Epithelial cell of esophagus (primary cell): ENCODE measurements around the gene STUM.
"Not testable (repeated sequence)": the region's sequence is repeated elsewhere in the genome, so short reads cannot be mapped to it uniquely, and the experiment has no call there.

Source experiments
- DNase-seq: peaks from one replicate; pipeline ENCODE4 v3.0.0; 2010; ENCODE audit warnings: low read depth
- H3K4me3 ChIP-seq: 2 replicates; pipeline ENCODE4 v1.5.1; 2011; ENCODE audit warnings: mild to moderate bottlenecking, low read length, control low read depth
- TF ChIP-seq, protein P1 (sequence below): IDR thresholded peaks from 2 replicates; pipeline ENCODE4 v1.5.1; 2011; ENCODE audit warnings: low read depth, mild to moderate bottlenecking, low read length, control low read depth, inconsistent platforms; ENCODE audit not compliant: insufficient read depth; ENCODE audit errors: missing control alignments

The STUM gene

DNA sequence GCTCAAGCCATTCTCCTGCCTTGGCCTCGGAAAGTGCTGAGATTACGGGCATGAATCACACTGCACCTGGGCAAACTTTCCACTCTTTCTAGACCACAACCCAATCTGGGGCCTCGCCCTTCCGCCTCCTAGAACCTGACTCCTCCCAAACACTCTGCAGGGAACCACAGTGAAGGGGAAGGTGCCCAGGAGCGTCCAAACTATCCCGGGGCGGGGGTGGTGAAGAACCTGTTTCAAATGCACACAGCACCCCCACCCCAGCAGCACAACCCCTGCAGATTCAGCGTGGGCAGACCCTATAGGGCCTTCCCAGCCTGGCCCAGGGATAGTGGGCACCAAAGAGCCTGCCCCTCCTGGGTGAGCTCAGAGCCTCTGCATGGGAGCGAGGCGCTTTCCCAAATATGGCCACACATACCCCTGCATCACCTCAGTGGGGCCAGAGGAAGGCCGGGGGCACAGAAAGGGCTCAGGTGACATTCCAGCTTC is 86.9 kb downstream of the STUM start:
- TF ChIP-seq, protein P1, sequence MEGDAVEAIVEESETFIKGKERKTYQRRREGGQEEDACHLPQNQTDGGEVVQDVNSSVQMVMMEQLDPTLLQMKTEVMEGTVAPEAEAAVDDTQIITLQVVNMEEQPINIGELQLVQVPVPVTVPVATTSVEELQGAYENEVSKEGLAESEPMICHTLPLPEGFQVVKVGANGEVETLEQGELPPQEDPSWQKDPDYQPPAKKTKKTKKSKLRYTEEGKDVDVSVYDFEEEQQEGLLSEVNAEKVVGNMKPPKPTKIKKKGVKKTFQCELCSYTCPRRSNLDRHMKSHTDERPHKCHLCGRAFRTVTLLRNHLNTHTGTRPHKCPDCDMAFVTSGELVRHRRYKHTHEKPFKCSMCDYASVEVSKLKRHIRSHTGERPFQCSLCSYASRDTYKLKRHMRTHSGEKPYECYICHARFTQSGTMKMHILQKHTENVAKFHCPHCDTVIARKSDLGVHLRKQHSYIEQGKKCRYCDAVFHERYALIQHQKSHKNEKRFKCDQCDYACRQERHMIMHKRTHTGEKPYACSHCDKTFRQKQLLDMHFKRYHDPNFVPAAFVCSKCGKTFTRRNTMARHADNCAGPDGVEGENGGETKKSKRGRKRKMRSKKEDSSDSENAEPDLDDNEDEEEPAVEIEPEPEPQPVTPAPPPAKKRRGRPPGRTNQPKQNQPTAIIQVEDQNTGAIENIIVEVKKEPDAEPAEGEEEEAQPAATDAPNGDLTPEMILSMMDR: no peak
- H3K4me3 ChIP-seq: no peak overlapping the region
- peak; percentile 65 for DNase-seq

DNA sequence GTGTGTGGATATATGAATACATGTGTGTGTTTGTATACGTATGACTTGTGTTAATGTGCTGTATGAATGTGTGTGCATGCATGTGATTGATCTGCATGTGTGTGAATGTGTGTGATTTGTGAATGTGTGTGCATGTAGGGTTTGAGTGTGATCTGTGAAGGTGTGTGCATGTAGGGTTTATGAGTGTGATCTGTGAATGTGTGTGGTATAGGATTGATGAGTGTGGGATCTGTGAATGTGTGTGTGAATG is 88.2 kb downstream of the STUM start:
- TF ChIP-seq, protein P1: no peak
- no peak for DNase-seq
- no peak overlapping the region for H3K4me3 ChIP-seq

- no peak for DNase-seq
- no peak overlapping the region for H3K4me3 ChIP-seq
- TF ChIP-seq, protein P1: peak; percentile 27
These were observed 88.8 kb downstream of the STUM start for GRCh38 chr1:226637147-226637935.

GRCh38 chr1:226638001-226638601 is 89.5 kb downstream of the STUM start:
- DNase-seq: no peak
- TF ChIP-seq, protein P1: no peak
- H3K4me3 ChIP-seq: no peak overlapping the region

DNA sequence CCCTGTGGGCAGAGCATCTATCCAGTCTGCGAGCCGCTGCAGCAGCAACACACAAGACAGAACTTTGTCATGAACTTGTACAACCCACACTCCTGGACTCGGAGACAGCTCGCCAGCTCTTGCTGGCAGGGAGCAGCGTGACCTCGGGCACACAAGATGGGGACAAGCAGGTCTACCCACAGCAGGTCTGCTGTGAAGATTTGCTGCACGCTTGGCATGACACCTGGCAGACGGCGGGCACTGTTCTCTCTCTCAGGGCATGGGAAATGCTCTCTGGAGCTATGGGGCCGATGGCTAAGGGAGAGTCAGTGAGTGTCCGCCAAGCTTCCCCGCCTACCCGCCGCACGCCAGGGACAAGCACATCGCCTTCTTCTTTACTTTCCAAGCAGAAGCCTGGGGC is 90.0 kb downstream of the STUM start:
- TF ChIP-seq, protein P1: no peak
- H3K4me3 ChIP-seq: no peak overlapping the region
- DNase-seq: no peak

GRCh38 chr1:226639206-226639605 is 90.6 kb downstream of the STUM start:
- DNase-seq, H3K4me3 ChIP-seq: not testable (repeated sequence)

DNA sequence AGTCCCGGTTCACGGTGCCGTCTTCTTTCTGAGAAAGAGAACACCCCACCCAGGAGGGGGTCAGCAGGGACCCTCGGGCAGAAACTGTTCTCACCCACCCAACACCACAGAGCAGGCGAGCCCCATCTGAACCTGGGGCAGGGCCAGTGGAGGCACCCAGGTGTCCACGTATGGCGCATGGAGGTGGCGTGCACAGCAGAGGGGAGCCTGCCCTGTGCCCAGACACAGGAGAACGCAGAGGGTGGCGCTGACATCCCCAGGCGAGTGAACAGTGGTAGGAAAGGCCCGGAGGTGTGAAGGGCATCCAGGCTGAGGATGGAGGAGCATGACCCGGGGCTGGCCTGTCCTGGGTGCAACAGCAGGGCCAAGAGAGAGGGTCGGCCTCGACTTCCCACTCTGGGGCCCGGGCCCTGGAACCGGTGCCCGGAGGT is 91.1 kb downstream of the STUM start:
- no peak for DNase-seq

More for the DNA sequence above, 91.1 kb downstream of the STUM start:
- no peak overlapping the region for H3K4me3 ChIP-seq
- TF ChIP-seq, protein P1: no peak
